GM12865 (cell line): ENCODE data around the gene NFATC1.
"Not testable (repeated sequence)": the region's sequence is repeated elsewhere in the genome, so short reads cannot be mapped to it uniquely, and the experiment has no call there.

Experiments
- DNase-seq: peaks from one replicate; pipeline ENCODE4 v3.0.0; 2010; ENCODE audit warnings: low read depth
- H3K4me3 ChIP-seq: 2 replicates; pipeline ENCODE4 v1.5.1; 2011; ENCODE audit warnings: mild to moderate bottlenecking, low read depth, low read length, control low read depth
- TF ChIP-seq, protein P1 (sequence below): IDR thresholded peaks from 2 replicates; pipeline ENCODE4 v1.5.1; 2011; ENCODE audit warnings: low read length, control low read depth, low read depth, inconsistent platforms; ENCODE audit not compliant: insufficient read depth; ENCODE audit errors: missing control alignments

Gene NFATC1

DNA sequence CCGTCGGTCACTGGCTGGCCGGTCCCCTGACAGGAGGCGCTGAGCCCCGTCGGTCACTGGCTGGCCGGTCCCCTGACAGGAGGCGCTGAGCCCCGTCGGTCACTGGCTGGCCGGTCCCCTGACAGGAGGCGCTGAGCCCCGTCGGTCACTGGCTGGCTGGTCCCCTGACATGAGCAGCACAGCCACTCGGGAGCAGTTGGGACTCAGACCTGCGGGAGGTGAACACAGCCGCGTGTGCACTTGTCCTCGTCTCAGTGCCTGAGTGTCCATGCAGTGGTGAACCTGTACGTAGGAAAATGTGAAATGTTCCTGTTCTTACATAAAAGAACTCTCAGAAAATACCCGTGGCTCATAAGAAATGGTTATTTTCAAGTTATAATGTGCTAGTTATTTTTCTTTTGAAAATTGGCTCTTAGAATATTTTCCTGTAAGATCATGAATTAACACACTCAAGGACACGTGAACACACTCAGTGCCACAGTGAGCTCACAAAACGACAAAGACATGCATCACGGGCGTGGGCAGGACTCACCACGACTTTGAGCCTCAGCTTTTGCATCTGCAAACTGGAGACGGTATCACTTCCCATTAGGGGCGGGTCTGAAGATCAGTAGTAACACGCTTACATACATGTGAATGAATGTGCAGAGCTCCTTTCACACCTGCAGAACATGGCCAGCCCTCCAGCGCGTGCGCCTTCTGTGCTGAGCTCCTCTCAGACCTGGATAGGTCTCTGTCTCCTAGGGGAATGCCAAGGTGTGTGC is 21.1 kb upstream of the NFATC1 start:
- peak; percentile 60 for DNase-seq
- no peak overlapping the region for H3K4me3 ChIP-seq
- TF ChIP-seq, protein P1, sequence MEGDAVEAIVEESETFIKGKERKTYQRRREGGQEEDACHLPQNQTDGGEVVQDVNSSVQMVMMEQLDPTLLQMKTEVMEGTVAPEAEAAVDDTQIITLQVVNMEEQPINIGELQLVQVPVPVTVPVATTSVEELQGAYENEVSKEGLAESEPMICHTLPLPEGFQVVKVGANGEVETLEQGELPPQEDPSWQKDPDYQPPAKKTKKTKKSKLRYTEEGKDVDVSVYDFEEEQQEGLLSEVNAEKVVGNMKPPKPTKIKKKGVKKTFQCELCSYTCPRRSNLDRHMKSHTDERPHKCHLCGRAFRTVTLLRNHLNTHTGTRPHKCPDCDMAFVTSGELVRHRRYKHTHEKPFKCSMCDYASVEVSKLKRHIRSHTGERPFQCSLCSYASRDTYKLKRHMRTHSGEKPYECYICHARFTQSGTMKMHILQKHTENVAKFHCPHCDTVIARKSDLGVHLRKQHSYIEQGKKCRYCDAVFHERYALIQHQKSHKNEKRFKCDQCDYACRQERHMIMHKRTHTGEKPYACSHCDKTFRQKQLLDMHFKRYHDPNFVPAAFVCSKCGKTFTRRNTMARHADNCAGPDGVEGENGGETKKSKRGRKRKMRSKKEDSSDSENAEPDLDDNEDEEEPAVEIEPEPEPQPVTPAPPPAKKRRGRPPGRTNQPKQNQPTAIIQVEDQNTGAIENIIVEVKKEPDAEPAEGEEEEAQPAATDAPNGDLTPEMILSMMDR: no peak

- H3K4me3 ChIP-seq: no peak overlapping the region
- no peak for DNase-seq
- TF ChIP-seq, protein P1: no peak
These were observed 20.1 kb upstream of the NFATC1 start for GRCh38 chr18:79375441-79376154.

DNA sequence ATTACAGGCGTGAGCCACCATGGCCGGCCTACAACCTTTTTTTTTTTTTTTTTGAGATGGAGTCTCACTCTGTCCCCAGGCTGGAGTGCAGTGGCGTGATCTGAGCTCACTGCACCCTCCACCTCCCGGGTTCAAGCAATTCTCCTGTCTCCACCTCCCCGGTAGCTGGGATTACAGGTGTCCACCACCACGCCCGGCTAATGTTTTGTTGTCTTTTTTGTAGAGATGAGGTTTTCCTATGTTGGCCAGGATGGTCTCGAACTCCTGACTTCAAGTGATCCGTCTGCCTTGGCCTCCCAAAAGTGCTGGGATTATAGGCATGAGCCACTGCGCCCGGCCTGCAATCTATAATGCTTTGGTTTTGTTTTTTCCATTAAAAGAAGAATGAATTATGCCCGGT is 19.1 kb upstream of the NFATC1 start:
- H3K4me3 ChIP-seq, DNase-seq: not testable (repeated sequence)

DNA sequence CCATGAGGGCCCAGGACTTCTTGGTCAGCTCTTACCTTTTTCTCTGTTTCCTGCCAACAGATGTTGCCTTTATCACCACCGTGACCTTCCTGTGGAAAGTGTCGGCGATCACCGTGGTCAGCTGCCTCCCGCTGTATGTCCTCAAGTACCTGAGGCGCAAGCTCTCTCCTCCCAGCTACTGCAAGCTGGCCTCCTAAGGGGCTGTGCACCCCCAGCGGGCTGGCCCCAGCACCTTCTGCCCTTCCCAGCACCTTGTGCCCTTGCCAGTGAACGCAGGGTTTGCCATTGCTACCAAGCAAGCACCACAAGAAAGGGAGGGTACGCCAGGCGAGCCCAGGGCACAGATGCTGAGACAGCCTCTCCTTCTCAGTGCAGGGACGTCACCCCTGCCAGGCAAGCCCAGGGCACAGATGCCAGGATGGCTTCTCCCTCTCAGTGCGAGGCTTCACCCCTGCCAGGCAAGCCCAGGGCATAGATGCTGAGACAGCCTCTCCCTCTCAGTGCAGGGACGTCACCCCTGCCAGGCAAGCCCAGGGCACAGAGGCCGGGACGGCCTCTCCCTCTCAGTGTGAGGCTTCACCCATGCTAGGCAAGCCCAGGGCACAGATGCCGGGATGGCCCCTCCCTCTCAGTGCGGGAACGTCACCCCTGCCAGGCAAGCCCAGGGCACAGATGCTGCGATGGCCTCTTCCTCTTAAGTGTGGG is 18.4 kb upstream of the NFATC1 start:
- no peak overlapping the region for H3K4me3 ChIP-seq
- DNase-seq: no peak
- TF ChIP-seq, protein P1: no peak

- TF ChIP-seq, protein P1: peak; percentile 93
- peak; percentile 79 for DNase-seq
- H3K4me3 ChIP-seq: no peak overlapping the region
These were observed 17.0 kb upstream of the NFATC1 start for GRCh38 chr18:79378536-79379250.

- no peak for DNase-seq
- TF ChIP-seq, protein P1: no peak
- H3K4me3 ChIP-seq: no peak overlapping the region
These were observed 16.4 kb upstream of the NFATC1 start for GRCh38 chr18:79379251-79379905.
